ENCODE results near the gene CYP2C19.
"Not testable (repeated sequence)": the region's sequence is repeated elsewhere in the genome, so short reads cannot be mapped to it uniquely, and the experiment has no call there.

Gene CYP2C19

GRCh38 chr10:94889123-94889522, 126.6 kb downstream of the CYP2C19 start:
- DNase-seq = no peak

- DNase-seq = no peak
Measured at GRCh38 chr10:94890264-94891022, 128.0 kb downstream of the CYP2C19 start.

DNA sequence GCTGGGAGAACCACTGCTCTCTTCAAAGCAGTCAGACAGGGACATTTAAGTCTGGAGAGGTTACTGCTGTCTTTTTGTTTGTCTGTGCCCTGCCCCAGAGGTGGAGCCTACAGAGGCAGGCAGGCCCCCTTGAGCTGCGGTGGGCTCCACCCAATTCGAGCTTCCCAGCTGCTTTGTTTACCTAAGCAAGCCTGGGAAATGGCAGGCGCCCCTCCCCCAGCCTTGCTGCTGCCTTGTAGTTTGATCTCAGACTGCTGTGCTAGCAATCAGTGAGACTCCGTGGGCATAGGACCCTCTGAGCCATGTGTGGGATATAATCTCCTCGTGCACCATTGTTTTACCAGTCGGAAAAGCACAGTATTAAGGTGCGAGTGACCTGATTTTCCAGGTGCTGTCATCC, 135.9 kb downstream of the CYP2C19 start:
- not testable (repeated sequence) for DNase-seq

DNA sequence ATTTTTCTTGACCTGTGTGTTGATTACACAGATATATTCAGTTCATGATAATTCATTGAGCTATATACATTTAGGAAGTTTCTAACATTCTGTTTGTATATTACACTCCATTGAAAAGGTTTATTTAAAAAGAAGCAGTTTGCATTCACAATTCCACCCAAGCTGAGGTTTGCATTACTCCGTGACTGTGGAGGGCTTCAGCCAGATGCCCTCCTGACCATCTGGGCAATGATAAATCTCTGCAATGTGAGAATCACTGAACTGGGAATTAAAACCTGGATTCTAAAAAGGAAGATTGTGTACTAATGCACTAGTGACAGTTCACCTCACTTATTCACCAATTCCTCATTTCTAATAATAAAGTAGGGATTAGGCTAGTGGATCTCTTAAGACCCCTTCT, 139.6 kb downstream of the CYP2C19 start:
- DNase-seq = no peak

GRCh38 chr10:94902570-94902969, 140.1 kb downstream of the CYP2C19 start:
- no peak for DNase-seq
